HepG2 (cell line): Measurements from ENCODE around the gene CSTB. TPM values are rescaled to one million over a fixed set of nuclear protein-coding genes. Genes with fewer than 3 reads are reported as not detected.

Experiments
- ATAC-seq: fragments of 200-7000 bp; cut with Tn5 transposase; 3 replicates; pipeline ENCODE4 v1.9.1; 2020; ENCODE audit warnings: mild to moderate bottlenecking, moderate library complexity
- BruUV-seq: library from RNA; stranded (reverse); fragments of 400-500 nt; replicated peaks from 2 replicates; lab custom pipeline; 2021; lab: Mats Ljungman, UMichigan
- CTCF ChIA-PET: fragments of 300-600 bp; formaldehyde crosslinking; extraction: SDS; loops from one replicate; lab custom pipeline; 2021; ENCODE audit warnings: low total read pairs, inconsistent platforms, low intra/inter-chr PET ratio; lab: Yijun Ruan, JAX
- POLR2A ChIA-PET: fragments of 350-600 bp; sonication (Branson Sonifier 250); formaldehyde crosslinking; loops from one replicate; lab custom pipeline; 2020; ENCODE audit warnings: antibody characterized with exemption, inconsistent platforms; lab: Yijun Ruan, JAX
- DNase-seq: peaks from one replicate; pipeline ENCODE4 v3.0.0-alpha.2; 2015; ENCODE audit warnings: low spot score
- FAIRE-seq: peaks from 3 replicates; lab custom pipeline; 2011; peaks lifted over from hg19 to GRCh38; lab: Jason Lieb, UNC
- H2AFZ ChIP-seq: one replicate; pipeline ENCODE4 v1.6.1; 2011; ENCODE audit warnings: low read length, inconsistent platforms
- H3K27ac ChIP-seq: fragments of 300-600 bp; 3 replicates; pipeline ENCODE4 v1.8.0; 2011; ENCODE audit warnings: mixed run types, mild to moderate bottlenecking, mixed read lengths, low read length, inconsistent platforms; ENCODE audit not compliant: insufficient read depth; ENCODE audit errors: extremely low read length
- H3K27me3 ChIP-seq, 2 experiments: fragments of 200-600 bp in 1 of 2; 2 replicates in 1 of 2; 3 replicates in 1 of 2; pipeline versions ENCODE4 v1.6.0 to v1.8.0; 2011; ENCODE audit warnings: low read length in 2 of 2, mild to moderate bottlenecking in 2 of 2, moderate library complexity in 2 of 2, inconsistent platforms in 1 of 2; ENCODE audit not compliant: insufficient read depth in 2 of 2, control insufficient read depth in 1 of 2
- H3K36me3 ChIP-seq, 2 experiments: fragments of 200-600 bp in 1 of 2; replicated peaks in 1 of 2; 2 replicates in 1 of 2; 3 replicates in 1 of 2; pipeline versions ENCODE4 v1.5.1 to v1.8.0; 2011; ENCODE audit warnings: low read length in 2 of 2, inconsistent platforms in 1 of 2; ENCODE audit not compliant: insufficient read depth in 2 of 2, control insufficient read depth in 1 of 2
- H3K4me1 ChIP-seq: 2 replicates; pipeline ENCODE4 v1.5.1; 2012; ENCODE audit warnings: low read length, inconsistent platforms; ENCODE audit not compliant: insufficient read depth
- H3K4me2 ChIP-seq: 2 replicates; pipeline ENCODE4 v1.6.0; 2011; ENCODE audit warnings: low read depth, low read length, inconsistent platforms
- H3K4me3 ChIP-seq, 3 experiments: fragments of 200-600 bp in 1 of 3; sonication (generic), shearing (Covaris generic) in 1 of 3; replicated peaks in 1 of 3; 2 replicates each; pipeline ENCODE4 v1.5.1; 2011 to 2016; ENCODE audit warnings: low read length in 3 of 3, inconsistent platforms in 2 of 3, low read depth in 2 of 3, mild to moderate bottlenecking in 2 of 3, control low read depth in 1 of 3, mixed read lengths in 1 of 3; ENCODE audit not compliant: insufficient read depth in 1 of 3
- H3K79me2 ChIP-seq: one replicate; pipeline ENCODE4 v1.6.1; 2011; ENCODE audit warnings: low read length, inconsistent platforms; ENCODE audit not compliant: insufficient read depth
- H3K9ac ChIP-seq: 2 replicates; pipeline ENCODE4 v1.6.0; 2011; ENCODE audit warnings: mild to moderate bottlenecking, low read depth, low read length, inconsistent platforms; ENCODE audit not compliant: insufficient read depth
- H3K9me3 ChIP-seq: 2 replicates; pipeline ENCODE4 v1.5.1; 2012; ENCODE audit warnings: mild to moderate bottlenecking, low read length
- H4K20me1 ChIP-seq: 2 replicates; pipeline ENCODE4 v1.6.0; 2011; ENCODE audit warnings: inconsistent platforms, mild to moderate bottlenecking, low read length, moderate library complexity; ENCODE audit not compliant: insufficient read depth
- CREM ChIP-seq, 2 experiments: sonication (generic) in 1 of 2; formaldehyde crosslinking in 1 of 2; IDR thresholded peaks; 2 replicates each; pipeline versions ENCODE4 v1.4.0 to v1.6.1; 2016 to 2020; ENCODE audit warnings: antibody characterized with exemption in 1 of 2, mild to moderate bottlenecking in 1 of 2, missing genetic modification reagents in 1 of 2
- FOXA1 ChIP-seq, 2 experiments: fragments of 450-650 bp in 1 of 2; sonication (generic) in 1 of 2; formaldehyde crosslinking in 1 of 2; IDR thresholded peaks; 2 replicates each; pipeline versions ENCODE4 v1.4.0 to v1.6.1; 2016 to 2020; ENCODE audit warnings: missing genetic modification reagents in 1 of 2
- HCFC1 ChIP-seq: fragments of 150-350 bp; IDR thresholded peaks from 2 replicates; pipeline ENCODE4 v1.6.1; 2014; ENCODE audit warnings: low read depth, low read length
- HNRNPK ChIP-seq: fragments of 200-400 bp; formaldehyde crosslinking; IDR thresholded peaks from 2 replicates; pipeline ENCODE4 v1.6.1; 2018; ENCODE audit warnings: low read length, low read depth, moderate library complexity, mild to moderate bottlenecking; ENCODE audit not compliant: poor library complexity, severe bottlenecking
- KDM5B ChIP-seq: sonication (generic); formaldehyde crosslinking; IDR thresholded peaks from 2 replicates; pipeline ENCODE4 v1.4.0; 2020; ENCODE audit warnings: missing genetic modification reagents, mild to moderate bottlenecking, borderline replicate concordance
- REPIN1 ChIP-seq: sonication (generic); formaldehyde crosslinking; IDR thresholded peaks from 2 replicates; pipeline ENCODE4 v1.8.0; 2022; ENCODE audit warnings: missing genetic modification reagents, low read depth, mild to moderate bottlenecking, borderline replicate concordance
- XBP1 ChIP-seq: sonication (generic); formaldehyde crosslinking; IDR thresholded peaks from 2 replicates; pipeline ENCODE4 v1.5.0; 2020; ENCODE audit warnings: missing genetic modification reagents
- ZFP36 ChIP-seq: fragments of 150-350 bp; IDR thresholded peaks from 2 replicates; pipeline ENCODE4 v1.6.1; 2018; ENCODE audit warnings: borderline replicate concordance, low read length, low read depth; ENCODE audit not compliant: partially characterized antibody
- ZNF773 ChIP-seq: sonication (generic); formaldehyde crosslinking; IDR thresholded peaks from 2 replicates; pipeline ENCODE4 v1.4.0; 2020; ENCODE audit warnings: missing genetic modification reagents, borderline replicate concordance
- ZSCAN31 ChIP-seq: sonication (generic); formaldehyde crosslinking; IDR thresholded peaks from 2 replicates; pipeline ENCODE4 v1.5.0; 2020; ENCODE audit warnings: low read depth, mild to moderate bottlenecking, missing genetic modification reagents
- WGBS: methylation state at CpG from one replicate; pipeline ENCODE4 v1.1.6; 2017; ENCODE audit warnings: low lambda C conversion rate; 5-methylcytosine and 5-hydroxymethylcytosine counted together
- in situ Hi-C: cut with HindIII; loops from 2 replicates; pipeline ENCODE4 v1.10.0; 2017; ENCODE audit warnings: low pct_unique_long_range_greater_than_20kb; ENCODE audit not compliant: extremely low pct_ligation_motif_present
- intact Hi-C: fragments of 100-400 bp; cut with micrococcal nuclease; formaldehyde crosslinking; loops from one replicate; pipeline ENCODE4 v1.10.0; 2022; ENCODE audit not compliant: unreplicated experiment
- polyA plus RNA-seq, 8 experiments: library from polyadenylated mRNA; depleted of rRNA in 3 of 8; stranded (reverse) in 7 of 8; unstranded in 1 of 8; fragments of >200 nt; fragmentation: Illumina TruSeq in 4 of 8; extraction: Trizol in 4 of 8; gene quantifications; 2 replicates each; pipeline versions ENCODE4 v1.2.1 to v1.2.3, GENCODE V29; 2011 to 2016; ENCODE audit warnings: low read depth in 4 of 8, missing spikeins in 1 of 8, mixed read lengths in 1 of 8; ENCODE audit not compliant: insufficient read depth in 1 of 8
- total RNA-seq, 5 experiments: library from RNA; depleted of rRNA; stranded (reverse); fragments of >200 nt; fragmentation: Illumina TruSeq; extraction: Trizol; gene quantifications; 2 replicates each; pipeline ENCODE4 v1.2.3, GENCODE V29; 2016; ENCODE audit warnings: low read depth in 1 of 5
- TF ChIP-seq, protein P1 (sequence below): sonication (generic); formaldehyde crosslinking; IDR thresholded peaks from 2 replicates; pipeline ENCODE4 v1.4.0; 2020; ENCODE audit warnings: mild to moderate bottlenecking, missing genetic modification reagents

CSTB gene
- total and polyA plus RNA-seq, 2 of the 13 experiments (the other 11 are each of a cell fraction or from before 2014, with no cell fraction given): 11.7 to 94.1 TPM

DNA sequence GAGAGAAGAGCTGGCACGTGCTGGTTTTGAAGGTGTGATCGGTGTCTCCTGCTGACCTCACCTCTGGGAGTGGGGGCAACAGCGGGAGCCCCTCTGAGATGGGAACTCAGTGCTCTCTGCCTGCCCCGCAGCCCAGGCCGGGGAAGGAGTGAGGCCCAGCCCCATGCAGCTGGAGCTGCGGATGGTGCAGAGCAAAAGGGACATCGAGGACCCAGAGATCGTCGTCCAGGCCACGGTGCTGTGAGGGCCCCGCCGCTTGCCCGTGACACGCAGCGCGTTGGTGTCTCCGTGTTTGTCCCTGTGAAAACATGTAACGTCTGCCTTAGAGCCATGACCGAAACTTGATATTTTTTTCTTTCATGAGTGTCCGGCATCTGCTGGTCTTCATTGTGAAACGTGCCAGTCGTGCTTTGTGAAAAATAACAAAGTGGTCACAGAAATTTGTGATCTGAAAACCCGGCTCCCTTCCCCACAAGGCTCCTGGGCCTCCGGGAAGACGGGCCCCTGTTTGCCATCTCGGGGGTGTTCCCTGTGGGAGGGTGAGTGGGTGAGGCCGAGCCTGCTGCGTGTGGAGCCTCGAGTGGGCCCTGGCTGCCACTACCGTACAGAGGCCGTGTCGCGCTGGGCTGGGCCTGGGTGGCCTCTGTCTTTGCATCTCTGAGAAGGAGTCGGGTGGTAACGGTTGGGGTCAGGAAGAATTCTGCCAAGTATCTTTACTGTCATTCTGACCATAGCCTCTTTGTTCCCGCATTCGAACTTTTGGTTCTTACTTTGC lies 20.1 kb downstream of the CSTB start:
- FAIRE-seq (no peak), DNase-seq (no peak), ATAC-seq (no peak)
- intact Hi-C loops (no loop called here), in situ Hi-C loops (no loop called here)
- Histone ChIP-seq H3K27ac (no peak overlapping the region), H3K27me3 (no peaks in the 10 kb centered on the region), H3K9ac (no peak overlapping the region), H3K4me1 (no peaks in the 10 kb centered on the region), H3K79me2 (no peaks in the 10 kb centered on the region), H3K36me3 (peaks cover 37 to 67% of the 10 kb centered on the region in 2 experiments; a peak in 4 of 5 replicates), H3K9me3 (no peaks in the 10 kb centered on the region), H3K4me3 (no peak overlapping the region), H2AFZ (no peak overlapping the region), H4K20me1 (no peaks in the 10 kb centered on the region), H3K4me2 (no peak overlapping the region)
- BruUV-seq: no TSS peak
- ChIA-PET POLR2A (no interaction called here), CTCF (no interaction called here)
- WGBS: 96% methylated on average over 34 of the region's 37 CpGs
- TF ChIP-seq ZNF773 (CRISPR knock-in tag) (no peak), CREM (IDR thresholded peaks at IDR 0.05) (no peak), CREM (CRISPR knock-in tag; IDR thresholded peaks at IDR 0.05) (no peak), ZFP36 (no peak), HNRNPK (no peak), HCFC1 (no peak), REPIN1 (CRISPR knock-in tag) (no peak), FOXA1 (IDR thresholded peaks at IDR 0.05) (no peak), FOXA1 (CRISPR knock-in tag; IDR thresholded peaks at IDR 0.05) (no peak), XBP1 (no peak), ZSCAN31 (CRISPR knock-in tag) (no peak), KDM5B (no peak)
- TF ChIP-seq, protein P1, sequence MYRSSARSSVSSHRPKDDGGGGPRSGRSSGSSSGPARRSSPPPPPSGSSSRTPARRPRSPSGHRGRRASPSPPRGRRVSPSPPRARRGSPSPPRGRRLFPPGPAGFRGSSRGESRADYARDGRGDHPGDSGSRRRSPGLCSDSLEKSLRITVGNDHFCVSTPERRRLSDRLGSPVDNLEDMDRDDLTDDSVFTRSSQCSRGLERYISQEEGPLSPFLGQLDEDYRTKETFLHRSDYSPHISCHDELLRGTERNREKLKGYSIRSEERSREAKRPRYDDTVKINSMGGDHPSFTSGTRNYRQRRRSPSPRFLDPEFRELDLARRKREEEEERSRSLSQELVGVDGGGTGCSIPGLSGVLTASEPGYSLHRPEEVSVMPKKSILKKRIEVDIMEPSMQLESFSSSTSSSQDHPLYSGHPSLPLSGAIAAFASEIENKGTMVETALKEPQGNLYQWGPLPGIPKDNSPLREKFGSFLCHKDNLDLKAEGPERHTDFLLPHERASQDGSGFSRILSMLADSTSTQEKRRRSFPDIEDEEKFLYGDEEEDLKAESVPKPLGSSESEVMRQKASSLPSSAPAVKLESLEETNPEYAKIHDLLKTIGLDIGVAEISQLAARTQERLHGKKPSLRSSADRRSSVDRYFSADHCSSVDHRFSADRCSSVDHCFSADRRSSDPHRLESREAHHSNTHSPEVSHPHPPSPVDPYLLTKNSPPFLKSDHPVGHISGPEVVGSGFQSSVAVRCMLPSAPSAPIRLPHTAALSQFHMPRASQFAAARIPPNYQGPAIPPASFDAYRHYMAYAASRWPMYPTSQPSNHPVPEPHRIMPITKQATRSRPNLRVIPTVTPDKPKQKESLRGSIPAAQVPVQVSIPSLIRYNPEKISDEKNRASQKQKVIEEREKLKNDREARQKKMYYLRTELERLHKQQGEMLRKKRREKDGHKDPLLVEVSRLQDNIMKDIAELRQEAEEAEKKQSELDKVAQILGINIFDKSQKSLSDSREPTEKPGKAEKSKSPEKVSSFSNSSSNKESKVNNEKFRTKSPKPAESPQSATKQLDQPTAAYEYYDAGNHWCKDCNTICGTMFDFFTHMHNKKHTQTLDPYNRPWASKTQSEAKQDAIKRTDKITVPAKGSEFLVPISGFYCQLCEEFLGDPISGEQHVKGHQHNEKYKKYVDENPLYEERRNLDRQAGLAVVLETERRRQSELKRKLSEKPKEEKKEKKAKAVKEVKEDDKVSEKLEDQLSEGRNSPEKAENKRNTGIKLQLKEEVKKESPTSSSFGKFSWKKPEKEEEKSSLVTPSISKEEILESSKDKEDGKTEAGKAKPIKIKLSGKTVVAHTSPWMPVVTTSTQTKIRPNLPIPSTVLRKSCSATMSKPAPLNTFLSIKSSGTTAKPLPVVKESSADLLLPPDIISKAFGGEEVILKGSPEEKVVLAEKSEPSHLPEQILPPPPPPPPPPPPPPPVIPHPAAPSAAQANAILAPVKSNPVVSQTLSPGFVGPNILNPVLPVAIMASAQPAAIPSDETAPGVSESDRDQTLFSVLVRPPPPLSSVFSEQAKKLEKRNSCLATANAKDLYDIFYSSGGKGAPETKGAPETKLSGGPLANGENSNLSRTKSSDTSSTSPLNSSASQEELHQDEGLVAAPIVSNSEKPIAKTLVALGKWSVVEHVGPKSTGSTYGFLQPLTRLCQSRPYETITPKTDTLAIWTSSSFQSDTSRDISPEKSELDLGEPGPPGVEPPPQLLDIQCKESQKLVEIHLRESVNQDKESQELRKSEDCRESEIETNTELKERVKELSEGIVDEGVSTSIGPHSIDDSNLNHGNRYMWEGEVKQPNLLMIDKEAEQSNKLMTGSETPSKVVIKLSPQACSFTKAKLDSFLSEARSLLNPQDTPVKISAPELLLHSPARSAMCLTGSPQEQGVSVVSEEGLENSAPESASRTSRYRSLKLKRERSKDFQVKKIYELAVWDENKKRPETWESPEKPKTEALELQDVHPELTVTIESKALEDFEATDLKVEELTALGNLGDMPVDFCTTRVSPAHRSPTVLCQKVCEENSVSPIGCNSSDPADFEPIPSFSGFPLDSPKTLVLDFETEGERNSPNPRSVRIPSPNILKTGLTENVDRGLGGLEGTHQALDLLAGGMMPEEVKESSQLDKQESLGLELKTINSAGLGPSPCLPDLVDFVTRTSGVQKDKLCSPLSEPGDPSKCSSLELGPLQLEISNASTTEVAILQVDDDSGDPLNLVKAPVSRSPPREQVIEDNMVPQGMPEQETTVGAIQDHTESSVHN (CRISPR knock-in tag): no peak
